SH-SY5Y (cell line): ENCODE data around the gene DOCK10.

ENCODE experiments used
- GATA2 ChIP-seq: IDR thresholded peaks from 2 replicates; pipeline ENCODE4 v1.6.1; 2011; ENCODE audit warnings: mild to moderate bottlenecking, low read depth, low read length
- GATA3 ChIP-seq: IDR thresholded peaks from 2 replicates; pipeline ENCODE4 v1.6.1; 2011; ENCODE audit warnings: low read depth, mild to moderate bottlenecking, low read length, moderate library complexity

GRCh38 chr2:224994242-224994823 lies 47.9 kb downstream of the DOCK10 start:
- no peak for TF ChIP-seq GATA2
- TF ChIP-seq GATA3 = no peak
